C1 segment of cervical spinal cord (tissue), 14 donors: ENCODE data around the gene CES2.

ENCODE experiments used
- DNase-seq, 14 donors: peaks; one replicate each; lab custom pipeline; 2025; lab: John Stamatoyannopoulos, UW

CES2 gene

DNA sequence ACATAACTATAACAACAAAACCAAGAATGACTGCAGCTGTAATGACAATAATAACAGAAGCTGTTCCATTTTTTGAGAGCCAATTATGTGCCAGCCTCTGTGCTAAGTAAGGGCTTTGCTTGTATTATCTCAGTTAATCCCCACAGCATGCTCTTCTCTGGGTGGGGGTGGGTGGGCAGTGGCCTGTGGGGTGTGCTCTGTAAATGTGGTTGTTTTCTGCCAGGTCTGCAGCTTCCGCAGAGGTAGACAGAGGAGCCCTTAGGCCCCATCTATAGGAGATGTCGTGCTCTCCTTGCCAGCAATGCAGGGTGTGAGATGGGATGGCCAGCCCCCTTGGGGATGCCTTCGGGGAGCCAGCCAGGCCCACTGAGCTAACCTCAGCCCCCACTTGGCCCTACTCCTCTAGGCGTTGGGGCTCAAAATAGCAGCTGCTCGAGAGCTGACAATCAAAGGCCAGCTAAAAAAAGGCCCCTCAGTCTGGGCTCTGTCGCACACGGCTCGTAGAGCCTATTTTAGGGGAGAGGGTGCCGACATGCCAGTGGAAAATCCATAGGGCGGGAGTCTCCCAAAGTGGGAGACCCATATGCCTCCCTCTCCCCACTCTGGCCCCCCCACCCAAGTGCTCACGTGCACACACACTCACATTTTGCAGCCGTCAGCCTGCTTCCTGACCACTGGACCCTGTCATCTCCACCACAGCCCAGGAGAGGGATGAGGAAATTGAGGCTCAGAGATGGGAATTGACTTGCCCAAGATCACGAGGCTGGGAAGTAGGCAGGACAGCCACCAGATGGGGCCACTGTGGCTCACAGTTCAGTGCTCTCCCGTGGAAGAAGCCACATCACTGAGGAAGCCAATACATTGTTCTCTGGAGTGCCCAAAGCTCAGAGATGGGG, 32.4 kb upstream of the CES2 start:
- DNase-seq, result no peak

DNA sequence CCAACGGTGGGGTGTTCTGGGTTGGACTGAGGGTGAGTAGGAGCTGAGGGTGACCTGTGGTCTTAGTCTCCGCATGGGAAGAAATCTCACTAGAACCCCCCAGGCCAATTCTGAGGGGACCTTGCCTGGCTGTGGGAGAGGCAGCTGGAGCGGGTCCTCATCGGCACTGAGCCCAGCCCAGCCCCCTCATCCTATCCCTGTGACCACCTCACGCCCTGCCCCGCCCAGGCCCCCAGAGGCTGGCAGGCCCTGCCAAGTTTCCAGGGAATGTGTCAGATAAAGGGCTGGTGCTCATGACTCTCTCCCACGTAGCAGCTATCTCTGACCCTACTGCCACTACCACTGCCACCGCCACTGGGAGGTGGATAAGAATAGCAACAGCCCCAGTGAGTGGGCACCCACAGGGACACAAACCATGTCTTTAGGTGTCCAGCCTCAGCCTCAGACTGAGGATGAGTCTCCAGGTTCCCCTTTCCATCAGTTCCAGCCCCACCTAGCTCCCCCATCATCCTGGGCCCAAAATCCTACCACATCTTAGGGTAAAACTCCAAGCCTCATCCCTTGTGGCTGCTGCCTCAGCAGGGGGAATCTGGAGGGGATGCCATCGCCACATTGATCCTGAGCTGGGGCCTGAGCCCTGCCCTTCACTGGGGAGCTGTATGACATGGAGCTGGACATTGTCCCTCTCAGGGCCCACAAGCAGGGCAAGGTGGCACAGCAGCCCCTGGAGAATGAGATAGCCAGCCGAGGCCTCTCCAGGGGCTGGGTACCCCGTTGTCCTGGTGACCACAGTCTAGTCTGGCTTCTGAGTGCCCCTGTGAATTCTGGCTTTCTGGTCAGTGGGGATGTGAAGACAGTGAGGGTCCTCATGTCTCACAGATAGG, 31.5 kb upstream of the CES2 start:
- no peak for DNase-seq

DNA sequence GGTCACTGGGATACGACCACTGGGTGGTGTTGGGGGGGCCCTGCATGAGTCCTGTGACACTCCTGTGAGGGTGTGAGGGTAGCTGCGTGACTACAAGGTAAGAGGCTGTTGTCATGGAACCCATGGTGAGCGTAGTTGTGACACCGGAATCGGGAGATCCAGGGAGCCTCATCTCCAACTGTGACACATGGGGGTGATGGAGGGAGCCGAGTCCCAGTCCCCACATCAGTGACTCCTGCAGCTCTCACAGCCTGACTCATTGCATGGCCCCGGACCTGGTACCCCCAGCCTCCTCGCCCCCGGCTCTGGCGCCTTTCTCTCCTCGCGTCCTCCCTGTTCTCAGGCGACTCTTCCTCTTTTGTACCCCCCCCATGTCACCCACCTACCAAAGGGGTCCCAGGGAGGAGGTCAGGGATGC, 30.9 kb upstream of the CES2 start:
- no peak for DNase-seq

DNA sequence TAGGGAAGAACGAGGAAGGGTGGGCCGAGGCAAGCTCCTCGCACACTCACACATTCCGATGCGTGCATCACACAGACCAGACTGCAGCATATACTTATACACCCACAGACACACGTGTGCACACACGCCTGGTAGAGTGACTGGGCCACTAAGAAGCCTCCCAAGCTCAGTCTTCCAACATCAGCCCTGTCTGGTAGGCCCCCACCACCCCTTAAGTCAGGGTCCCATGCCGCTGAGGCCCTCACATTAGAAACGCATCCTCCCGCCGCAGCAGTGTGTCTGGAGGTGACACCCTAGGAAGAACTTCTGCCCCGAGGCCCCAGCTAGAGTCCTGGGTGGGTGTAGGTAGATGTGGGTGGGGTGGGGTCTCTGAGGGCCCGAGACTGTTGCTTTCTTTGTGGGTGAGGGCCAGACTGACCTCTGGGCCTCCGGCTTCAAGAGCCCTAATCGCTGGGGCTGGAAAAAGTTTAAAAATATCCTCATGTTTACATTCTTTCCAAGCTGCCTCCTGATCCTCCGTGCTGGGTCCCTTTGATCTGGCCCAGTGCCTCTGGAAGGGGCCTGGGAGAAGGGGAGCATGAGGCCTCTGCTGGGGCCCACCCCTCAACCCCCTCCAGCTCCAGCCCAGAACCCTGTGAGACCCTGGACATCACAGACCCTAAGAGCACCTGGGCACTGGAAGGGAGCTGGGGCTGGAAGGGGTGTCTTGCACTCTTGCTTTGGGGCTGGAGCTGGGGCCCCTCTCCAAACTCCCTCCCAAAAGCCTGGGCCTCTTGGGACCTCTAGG, 30.3 kb upstream of the CES2 start:
- no peak for DNase-seq

DNA sequence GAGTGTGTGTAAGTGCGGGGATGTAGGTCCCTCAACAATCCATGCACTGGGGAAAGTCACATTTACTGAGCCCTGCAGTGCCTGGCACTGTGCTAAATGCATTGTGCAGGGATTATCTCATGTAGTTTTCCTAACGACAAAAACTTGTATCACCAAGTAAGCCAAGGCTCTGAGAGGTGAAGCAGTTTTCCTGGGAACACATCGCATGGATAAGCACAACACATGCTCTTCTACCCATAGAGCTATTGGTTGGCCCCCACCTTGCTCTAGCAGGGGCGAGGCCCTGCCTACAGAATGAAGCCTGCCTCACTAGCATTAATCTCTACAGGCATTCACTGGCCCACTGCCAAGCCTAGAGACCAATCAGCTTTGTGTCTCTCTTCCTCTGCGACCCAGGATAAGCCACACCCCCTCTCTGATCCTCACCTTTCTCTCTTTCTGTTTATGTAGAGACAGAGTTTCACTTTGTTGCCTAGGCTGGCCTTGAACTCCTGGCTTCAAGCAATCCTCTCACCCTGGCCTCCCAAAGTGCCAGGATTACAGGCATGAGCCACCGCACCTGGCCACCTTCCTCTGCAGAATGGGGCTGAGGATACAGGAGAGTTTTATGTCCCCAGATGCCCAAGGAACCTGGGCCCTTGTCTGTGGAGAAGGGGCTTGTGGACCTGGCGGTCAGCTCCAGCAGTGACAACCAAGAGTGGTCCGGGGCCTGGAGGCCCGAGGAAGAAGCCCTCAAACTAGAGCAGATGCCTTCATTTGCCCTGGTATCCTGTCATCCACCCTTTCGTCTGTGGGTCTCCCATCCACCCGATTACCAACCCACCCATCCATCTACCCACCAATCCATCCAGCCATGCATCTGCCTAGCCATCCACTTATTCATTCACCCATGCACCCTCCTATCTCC, 29.4 kb upstream of the CES2 start:
- DNase-seq, result no peak

DNA sequence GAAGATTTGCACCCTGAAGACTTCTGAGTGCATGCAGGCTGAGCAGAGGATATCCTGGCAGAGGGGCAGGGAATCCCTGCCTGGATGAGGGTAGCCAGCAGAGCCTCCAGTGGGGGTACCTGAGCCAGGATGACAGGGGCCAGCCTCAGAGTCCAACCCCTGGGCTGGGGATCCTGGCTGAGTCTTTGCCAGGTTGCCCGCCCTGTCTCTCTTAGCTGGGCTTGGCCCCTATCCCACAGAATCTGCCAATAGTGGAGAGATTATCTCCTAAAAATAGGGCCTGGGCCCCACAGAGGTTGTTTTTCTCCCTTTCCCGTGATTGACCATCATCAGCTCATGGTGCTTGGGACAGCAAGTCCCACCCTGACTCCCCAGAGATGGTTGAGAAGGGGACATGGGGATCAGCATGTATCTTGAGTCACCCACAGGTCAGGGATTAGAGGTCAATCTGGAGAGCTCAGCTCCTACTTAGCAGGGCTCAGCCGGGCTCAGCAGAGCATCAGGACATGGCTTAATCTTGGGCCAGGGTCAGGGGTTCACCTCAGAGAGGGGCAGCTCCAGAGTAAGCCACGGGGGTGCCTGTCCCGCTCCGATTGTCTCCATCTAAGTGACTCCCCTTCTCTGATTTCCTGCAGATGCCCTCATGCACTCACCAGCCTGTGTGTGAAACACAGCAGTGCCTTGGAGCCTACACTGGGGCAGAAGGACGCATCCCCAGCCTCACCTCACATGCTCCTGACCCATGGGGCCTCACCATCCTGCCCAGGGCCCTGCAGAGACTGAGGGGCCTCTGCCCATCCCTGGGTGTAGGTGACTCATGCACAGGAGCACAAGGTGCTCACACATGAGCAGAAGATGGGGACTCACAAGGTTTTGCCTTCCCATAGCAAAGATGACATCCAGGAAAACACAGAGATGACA, 28.1 kb upstream of the CES2 start:
- DNase-seq, result no peak

DNA sequence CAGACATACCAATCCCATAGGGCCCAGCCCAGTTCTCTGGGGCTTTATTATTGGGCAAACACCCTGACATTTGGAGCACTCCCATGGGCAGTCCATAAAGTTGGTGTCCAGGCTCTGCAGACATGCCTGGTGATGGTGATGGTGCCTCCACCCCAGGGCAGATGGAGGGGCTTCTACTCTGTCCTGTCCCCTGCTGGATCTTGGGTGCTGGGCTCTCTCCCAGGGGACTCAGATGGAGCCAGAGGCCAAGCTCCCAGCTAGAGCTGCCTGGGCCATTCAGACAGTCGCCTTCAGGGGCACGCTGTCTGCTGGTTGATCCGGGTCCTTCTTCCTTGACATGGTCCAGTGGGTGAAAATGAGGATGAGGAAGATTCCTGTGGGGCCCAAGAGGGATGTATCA, 27.2 kb upstream of the CES2 start:
- DNase-seq, result no peak

DNA sequence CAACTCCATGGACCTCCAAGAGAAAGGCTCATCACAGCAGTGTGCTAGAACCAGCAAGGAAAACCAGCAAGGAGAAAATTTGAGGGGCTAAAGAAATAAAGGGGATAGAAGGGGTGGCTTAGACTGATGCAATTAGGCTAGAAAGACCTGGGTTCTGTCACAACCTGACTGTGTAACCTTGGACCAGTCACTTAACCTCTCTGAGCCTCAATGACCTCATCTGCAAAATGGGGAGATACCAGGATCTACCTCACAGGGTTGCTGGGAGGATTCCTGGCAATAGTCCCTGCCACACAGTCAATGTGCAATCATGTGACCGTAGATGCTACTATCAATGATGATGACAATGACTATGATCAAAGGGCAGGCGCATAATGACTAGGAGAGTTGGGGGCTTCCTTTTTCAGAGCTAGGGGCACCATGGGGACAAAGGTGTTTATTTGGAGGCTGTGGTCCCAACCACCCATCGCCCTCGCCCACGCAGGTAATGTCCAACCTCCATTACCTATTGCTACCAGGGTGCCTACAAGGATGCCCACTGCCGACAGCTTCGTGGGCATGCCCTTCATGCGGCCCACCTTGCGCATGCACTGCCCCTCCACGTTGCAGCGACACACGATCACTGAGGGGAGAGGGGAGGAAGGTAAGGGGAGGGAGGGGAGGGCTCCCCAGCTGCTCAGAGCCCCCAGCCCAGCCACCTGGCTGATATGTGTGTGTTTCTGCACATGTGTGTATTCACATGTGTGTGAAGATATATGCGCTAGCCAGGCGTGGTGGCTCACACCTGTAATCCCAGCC, 26.4 kb upstream of the CES2 start:
- no peak for DNase-seq

DNA sequence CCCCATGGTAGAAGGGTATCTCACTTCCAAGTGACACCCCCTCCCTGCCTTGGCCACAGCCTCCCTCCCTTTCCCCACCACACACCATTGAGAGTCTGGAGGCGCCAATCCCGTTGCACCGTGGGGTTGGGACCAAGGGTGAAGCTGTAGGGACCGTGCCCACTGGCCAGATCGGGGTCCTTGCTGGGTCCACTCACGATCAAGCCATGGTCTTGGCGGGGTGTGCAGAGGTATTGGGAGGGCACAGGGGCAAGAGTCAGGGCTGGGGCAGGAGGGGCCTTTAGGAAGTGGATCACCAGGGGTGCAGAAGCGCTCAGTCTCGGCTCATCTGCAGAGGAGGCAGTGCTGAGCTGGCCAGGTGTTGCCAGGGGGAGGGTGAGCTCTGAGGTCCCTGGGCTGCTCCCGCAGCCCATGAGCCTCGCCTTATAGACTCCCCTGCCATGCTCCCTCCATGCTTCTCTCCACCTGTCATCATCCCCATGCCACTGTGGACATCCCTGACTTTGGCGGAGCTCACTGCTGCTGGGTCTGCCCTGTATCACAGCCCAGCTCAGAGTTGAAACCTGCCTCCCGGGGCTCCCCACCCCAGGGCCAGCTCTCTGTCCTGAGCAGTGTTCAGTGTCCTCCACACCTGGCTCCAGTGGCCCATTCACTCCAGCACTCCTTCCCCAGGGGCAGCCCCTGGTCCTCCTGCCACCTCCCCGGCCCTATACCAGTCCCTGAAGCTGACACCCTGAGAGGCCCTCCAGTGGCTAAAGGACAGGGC, 25.0 kb upstream of the CES2 start:
- no peak for DNase-seq

DNA sequence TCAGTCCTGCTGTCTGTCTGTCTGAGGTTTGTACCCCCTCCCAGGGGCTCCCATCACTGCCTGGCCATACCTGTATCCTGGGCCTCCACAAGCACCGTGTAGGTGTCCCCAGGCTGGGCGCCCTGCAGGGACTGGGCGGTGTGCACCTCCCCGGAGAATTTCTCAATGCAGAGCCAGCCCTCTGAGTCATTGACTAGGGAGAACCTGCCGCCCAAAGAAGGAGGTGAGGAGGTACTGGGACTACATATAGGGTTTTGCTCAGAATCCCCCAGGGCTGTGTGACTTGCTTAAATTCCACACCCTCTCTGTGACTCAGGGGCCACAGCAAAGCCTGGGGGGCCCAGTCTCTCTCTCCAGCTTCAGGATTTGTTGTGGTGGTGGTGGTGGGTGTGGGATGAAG, 24.2 kb upstream of the CES2 start:
- DNase-seq, result no peak

DNA sequence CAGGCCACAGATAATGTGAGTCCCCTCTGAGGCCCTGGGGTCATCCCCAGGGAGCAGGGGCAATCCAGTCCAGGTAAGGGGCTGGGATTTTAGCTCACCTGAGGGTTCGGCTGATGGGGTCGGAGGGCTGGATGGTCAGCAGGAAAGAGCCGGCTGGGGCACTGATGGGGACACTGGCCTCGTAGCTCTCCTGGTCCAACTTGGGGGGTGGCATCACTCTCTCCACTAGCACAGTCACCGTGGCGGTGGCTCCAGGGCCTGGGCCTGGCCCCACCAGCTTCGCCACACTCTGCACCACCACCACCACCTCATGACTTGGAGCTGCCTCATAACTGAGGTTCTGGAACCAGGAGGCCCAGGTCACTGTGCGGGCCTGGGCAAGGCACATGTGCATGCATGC, 23.5 kb upstream of the CES2 start:
- DNase-seq, result no peak

DNA sequence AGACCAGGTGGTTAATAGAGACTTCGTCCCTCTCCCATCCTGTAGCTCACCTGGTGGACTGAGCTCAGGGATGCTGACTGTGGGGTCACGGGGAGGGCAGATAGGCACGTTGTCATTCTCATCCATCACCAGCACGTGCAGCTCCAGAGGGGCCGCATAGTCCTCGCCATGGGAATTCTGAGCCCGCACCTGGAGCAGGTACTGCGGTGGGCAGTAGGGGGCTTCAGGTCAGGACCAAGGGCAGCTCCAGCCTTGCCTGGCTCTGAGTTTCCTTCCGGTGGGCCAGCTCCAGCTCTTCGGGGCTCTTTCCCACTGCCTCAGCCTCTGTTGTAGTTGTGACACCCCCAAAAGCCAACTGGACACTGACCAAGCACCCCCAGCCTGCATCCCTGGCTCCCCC, 22.2 kb upstream of the CES2 start:
- DNase-seq, result no peak

DNA sequence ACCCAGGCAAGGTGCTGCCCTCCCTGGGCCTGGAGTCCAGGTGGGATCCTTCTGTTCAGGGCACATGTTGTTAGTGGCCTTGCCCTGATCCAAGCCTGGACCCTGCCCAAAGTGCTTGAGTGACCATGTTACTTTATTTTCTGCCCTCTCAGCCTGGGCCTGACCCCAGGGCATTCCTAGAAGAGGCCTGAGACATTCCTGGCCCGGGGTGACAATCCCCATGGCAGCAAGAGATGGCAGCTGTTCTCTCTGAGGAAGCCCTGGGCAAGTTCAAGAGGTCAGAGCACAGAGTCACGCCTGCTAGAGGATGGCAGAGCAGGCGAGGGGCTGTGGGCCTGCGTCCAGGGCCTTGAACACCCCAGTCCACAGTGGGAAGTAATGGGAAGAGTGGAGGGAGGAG, 21.6 kb upstream of the CES2 start:
- DNase-seq, result no peak

DNA sequence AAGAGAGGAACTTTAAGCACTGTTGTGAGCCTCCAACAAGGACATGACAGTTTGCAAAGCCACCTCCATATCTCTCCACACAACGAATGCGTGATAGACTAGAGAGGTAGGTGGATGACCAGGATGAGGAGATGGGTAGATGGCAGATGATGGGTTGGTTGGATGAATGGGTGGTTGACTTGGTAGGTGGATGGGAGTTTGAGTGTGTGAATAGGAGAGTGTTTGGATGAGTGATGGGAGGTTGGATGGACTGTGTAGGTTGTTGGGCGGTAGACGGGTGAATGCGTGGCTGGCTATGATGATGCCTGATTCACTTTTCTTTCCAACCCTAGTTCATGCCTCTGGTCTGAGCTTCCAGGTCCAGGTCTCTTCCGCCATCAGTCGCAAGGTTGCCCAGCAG, 20.8 kb upstream of the CES2 start:
- no peak for DNase-seq

DNA sequence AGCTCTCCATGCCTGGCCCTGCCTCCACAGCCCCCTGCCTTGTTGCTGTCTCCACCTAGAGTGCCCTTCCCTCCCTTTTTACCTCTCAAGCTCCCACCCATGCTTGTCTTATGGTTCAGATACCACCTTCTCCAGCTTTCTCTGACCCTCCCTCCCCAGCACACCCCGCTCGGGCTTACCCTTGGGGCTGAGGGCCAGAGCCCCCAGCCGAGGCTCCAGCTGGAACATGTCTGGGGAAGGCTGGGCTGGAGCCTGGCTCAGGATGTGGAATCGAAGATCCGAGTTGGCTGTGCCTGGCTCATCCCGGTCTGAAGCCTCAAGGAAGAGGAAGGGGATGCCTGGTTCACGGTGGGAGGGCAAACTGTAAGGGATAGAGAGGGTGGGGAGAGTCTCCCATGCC, 20.3 kb upstream of the CES2 start:
- DNase-seq, result no peak

DNA sequence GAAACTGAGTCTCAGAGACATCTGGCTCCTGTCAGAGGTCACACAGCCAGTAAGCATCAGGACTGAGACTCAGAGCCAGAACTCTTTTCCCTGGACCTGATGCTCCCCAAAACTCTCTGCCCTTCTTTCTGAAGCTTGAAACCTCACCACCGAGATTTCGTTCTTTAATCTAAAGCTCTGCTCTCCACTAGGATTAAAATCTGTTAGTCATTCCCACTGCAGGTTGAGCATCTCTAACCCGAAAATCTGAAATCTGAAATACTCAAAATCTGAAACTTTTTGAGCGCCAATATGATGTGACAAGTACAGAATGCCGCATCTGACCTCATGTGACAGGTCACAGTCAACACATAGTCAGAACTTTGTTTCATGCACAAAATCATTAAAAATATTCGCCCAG, 18.8 kb upstream of the CES2 start:
- no peak for DNase-seq

DNA sequence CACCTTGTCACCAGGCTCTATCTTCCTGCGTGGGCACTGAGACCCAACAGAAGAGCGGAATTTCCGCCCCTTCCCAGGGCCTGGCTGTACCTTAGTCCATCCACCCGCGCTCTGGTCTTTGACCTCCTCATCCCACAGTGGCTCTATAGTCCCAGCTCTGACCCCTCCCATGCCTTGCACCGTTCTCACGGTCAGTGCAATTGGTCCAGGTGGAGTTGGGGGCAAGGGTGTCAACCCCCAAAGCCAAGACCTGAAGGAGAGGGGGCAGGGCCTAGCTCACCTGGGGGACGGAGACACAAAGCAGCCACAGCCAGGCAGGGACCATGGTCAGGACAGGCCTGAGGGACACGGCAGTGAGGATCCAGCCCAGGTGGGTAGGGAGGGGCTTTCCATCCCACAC, 17.6 kb upstream of the CES2 start:
- no peak for DNase-seq

DNA sequence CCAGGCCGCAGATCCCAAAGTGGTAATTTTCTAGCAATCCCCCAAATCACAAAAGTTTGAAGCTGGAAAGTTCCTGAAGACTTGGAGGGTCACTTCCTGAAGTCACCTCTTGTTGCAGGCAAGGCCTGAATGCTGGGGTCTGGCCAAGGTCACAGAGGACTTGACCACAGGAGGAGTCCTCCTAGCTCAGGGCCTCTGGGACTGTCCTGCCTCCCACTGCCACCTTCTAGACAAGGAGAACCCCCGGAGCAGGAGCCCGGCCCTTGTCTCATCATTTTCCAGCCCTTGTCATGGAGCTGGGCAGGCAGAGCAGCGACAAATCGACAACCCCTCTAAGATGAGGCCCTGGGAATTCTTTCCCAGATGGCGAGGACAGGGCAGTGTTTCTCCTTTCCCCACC, 17.0 kb upstream of the CES2 start:
- no peak for DNase-seq
